GM21717 (cell line): ENCODE measurements around the gene ADORA1.

ENCODE experiments used
- ATAC-seq: cut with Tn5 transposase; IDR thresholded peaks from one replicate; pipeline ENCODE4 v1.9.1; 2021; ENCODE audit warnings: mild to moderate bottlenecking, moderate library complexity; ENCODE audit not compliant: unreplicated experiment

ADORA1 gene

DNA sequence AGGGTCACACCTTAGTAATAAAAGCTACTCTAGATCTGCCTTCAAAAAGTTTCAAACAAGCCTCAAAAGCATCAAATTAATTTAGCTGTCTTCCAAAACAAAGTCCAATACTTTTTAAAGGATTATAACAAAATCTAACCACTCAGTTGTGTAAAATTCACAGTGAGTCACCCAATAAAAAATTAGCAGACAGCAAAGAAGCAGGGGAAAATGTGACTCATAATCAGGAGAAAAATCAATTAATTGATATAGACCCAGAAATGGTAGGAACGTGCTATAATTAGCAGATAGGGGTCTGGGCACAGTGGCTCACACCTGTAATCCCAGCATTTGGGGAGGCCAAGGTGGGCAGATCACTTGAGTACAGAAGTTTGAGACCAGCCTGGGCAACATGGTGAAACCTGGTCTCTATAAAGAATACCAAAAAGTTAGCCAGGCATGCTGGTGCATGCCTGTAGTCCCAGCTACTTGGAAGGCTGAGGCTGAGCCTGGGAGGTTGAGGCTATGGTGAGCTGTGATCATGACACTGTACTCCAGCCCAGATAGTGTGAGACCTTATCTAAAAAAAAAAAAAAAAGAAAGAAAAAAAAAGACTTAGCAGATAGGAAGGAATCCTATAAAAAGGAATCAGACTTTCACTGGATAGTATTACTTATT lies 33.6 kb upstream of the ADORA1 start:
- ATAC-seq: no peak

DNA sequence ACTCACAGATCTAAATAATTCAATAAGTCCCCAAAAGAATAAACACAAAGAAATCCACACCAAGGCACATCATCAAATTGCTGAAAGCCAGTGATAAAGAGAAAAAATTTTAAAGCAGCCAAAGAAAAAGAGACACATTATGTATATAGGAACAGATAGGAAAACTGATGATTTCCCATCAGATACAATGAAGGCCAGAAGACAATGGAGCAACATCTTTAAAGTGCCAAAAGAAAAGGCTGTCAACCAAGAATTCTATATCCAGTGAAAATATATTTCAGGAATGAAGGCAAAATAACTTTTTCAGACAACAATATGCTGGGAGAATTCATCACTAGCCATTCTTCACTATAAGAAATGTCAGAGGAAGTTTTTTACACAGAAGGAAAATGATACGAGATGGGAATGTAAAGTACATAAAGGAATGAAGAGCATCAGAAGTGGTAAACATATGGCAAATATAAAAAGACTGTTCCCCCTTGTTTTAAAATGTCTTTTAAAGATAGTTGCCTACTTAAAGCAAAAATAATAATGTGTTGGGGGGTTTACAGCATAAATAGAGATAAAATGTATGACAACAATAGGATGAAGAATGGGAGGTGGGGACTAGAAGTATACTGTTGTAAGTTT lies 32.4 kb upstream of the ADORA1 start:
- no peak for ATAC-seq

DNA sequence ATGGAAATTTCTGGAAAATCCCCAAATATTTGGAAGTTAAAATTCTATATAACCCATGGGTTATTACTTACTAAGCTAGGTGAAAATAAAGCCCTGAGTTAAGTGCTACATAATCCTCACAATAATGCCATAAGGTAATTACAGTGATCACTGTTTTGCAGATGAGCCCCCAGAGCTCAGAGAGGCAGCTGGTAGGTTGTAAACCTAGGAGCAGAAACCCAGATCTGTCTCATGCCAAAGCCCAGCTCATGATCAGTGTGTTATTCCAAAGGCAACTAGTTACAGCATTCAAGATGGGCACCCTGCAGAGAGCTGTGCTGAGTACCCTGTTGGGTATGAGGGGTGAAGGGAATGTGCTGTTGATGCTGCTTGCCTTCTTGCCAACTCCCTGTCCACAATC lies 31.0 kb upstream of the ADORA1 start:
- no peak for ATAC-seq

DNA sequence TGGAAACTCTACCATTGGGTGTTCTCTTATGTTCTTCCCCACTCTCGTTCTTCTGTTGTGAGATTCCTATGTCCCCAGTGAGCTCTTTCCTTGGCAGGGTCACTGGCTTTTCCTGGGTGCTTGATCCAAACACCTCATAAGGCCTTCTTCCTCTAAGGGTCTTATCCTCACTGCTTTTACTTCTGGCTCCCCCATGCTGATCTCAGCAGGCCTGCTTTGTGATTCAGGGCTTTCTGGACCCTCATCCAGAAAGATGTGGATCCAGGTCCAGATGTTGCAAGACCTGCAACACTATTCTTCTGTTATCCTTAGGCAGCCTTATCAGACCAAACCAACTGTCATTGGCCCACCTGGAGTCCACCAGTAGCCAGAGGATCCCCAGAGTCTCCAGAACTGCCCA lies 30.5 kb upstream of the ADORA1 start:
- no peak for ATAC-seq

DNA sequence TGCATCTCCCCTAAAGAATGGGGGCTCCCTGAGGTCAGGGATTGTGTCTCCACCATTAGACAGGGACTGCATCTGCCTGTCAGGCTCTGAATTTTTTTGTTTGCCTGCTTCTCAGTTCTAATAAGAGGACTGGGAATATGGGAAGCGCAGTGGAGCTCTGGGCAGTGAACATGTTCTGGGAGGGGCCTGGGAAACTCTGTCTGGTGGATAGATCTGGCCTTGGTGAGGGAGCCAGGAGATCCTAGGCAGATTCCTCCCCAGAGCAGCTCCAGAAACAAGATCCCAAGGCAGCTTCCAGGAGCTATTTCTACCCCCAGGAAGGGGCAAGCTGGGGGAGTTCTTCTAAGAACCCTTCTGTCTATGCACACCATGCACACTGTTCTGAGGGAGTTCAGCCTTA lies 29.1 kb upstream of the ADORA1 start:
- no peak for ATAC-seq

DNA sequence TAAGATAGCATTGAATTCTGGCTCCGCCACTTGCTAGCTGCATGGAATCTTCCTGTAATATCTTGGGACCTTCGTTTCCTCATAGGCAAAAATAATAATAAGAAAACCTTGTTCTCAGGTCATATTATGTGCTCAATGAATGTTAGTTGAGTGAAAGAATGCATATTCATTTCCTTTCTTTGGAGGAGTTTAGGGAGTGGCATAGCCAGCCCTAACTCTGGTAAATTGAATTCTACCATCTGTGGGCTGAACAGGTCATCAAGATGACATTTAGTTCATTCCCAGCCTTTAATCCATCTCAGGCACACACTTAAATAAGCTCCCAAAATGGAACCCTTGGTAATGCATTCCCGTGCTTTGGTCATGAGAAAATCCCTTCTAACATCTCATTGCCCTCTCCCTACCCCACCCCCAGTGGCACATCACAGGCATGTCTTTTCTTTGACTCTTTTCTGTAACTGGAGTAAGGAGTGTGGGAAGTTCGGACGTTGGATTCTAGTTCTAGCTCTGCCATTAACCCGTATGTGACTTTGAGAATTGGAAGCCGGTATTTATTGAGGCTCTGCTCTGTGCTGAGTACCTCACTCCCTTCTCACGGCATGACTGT lies 28.5 kb upstream of the ADORA1 start:
- ATAC-seq: no peak

DNA sequence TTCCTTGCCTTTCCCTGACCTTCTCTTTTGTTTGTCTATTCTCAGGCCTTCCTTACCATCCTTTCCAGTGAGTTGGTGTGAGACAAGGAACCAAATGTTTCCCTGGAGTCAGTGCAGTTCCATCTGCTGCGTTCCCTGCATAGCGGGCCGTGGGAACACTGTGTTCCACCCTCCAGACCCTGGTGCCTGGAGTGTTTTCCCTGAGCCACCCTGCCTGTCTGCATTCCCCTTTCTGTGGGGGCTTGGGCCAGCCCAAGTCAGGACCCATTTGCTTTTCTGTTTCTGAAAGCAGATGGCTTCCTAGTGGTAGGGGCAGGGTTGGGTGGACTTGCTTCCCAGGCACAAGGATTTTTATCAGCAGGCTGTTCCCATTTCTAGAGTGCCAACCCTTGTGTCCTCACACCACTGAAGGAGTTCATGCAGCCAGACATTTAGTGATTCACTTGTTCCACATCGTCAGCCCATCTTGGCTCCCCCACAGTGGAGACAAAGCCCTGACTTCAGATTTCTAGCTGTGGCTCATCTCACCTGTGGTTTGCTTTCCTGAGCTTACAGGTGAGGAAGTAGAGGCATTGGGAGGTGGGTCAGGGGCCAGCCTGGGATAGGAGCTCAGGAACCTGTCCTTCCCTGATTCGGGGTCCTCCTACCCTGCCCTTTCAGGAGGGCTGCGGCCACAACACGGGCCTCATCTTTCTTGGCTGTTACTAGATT lies 27.6 kb upstream of the ADORA1 start:
- no peak for ATAC-seq

DNA sequence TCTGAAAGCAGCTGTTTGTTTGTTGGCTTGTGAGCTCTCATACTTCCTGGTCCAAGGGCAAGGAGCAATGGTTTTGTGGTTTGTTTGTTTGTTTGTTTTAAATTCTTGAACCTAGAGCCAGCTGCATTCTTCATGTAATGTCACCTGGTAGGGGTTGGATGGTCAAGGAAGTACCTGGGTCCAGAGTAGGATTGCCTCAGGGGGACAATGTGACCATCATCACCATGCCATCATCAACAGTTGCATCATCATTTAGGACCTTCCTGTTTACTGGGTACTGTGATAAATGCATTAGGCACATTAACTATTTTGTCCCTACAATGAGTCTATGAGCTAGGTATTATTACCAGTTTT lies 27.0 kb upstream of the ADORA1 start:
- no peak for ATAC-seq

DNA sequence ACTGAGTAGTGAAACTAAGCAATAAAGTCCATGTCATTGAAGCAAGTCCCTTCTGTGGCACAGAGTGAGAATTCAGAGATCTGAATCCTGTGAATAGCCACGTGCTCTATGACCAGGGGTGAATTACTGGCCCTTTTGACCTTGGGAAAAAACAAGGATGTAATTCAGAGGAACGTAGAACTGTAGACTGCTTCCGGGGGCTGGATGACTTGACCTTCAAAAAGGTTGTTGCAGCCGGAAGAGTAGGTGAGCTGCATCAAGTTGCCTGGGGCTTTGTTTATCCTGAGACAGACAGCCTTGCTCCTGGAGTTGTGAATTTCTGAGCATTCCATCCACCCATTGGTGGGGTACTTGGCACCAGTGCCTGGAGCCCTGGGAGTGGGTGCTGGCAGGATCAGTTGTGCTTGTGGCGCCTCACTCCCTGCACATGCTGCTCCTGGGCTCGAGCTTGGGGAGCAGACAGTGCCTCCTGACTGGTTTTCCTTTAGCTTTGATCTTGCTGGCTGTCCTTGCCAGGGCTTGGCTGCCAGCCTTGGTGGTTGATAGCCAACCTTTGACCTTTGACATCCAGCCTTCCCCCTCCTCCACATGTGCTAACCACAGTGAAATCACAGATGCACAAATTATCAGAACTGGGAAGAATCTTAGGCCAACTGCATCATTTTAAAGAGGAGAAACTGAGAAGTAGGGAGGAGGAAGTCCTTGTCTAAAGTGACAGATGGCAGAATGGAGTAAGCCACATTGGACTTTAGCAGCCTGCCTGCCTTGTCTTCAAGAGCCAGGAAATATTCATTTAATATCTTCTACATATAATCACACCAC lies 25.5 kb upstream of the ADORA1 start:
- ATAC-seq: no peak

DNA sequence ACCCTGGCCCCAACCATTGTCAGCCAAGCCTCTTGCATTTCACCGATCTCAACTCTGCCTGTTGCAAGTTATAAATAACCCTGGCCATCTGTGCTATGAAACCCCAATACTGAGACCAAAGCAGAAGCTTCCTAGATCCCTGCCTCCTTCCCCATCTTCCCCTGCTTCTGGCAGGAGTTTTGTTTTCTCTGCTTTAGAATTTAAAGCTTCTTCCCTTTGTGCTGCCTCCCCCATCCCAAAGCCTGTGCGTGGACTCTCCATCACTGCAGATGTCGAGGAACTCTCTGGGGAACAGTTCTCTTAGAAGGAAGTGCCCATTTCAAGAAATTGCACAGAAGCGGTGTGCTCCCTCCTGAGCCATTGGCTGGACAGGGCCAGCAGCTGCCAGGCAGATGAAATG lies 24.3 kb upstream of the ADORA1 start:
- ATAC-seq: no peak

DNA sequence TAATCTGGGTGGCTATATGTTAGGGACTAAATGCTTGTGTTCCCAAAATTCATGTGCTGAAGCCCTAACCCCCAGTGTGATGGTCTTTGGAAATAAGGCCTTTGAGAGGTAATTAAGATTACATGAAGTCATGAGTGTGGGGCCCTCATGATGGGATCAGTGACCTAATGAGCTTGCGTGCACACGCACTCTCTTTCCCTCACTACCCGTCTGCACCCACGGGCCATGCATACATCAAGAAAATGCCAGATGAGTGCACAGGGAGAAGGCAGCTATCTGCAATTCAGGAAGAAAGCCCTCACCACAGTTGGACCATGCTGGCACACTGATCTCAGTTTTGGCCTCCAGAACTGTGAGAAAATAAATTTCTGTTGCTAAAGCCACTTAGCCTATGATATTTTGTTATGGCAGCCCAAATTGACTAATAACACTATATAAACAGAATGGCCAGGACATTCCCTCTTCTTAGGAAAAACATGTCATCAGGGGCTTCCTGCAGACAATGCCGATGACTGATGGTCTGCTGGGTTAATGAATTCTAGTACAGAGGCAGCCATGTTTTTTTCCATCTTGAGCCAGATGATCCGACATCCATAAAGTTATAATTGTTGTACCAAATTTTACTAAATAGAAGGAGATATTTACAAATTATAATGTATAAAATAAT lies 23.6 kb upstream of the ADORA1 start:
- no peak for ATAC-seq

DNA sequence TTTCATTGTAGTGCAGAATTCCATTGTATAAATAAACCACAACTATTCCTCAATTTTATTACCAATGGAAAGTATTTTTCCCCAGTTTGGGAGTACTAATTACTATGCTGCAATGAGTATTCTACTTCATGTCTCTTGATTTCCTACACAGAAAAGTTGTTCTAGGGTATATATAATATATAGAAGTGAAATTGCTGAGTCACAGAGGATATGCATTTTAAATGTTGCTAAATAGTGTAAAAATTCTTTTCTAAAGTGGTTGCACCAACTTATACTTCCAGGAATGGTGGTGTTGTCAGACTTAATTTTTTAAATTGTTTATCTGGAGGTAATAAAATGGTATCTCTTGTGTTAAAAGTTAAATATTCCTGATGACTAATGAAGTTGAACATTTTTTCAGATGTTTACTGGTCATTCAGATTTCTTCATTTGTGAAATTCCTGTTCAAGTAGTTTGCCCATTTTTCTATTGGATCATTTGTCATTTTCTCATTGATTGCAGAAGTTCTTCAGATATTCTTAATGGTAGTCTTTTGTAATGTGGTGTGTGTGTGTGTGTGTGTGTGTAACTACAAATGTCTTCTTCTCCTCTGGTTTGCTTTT lies 22.6 kb upstream of the ADORA1 start:
- no peak for ATAC-seq

DNA sequence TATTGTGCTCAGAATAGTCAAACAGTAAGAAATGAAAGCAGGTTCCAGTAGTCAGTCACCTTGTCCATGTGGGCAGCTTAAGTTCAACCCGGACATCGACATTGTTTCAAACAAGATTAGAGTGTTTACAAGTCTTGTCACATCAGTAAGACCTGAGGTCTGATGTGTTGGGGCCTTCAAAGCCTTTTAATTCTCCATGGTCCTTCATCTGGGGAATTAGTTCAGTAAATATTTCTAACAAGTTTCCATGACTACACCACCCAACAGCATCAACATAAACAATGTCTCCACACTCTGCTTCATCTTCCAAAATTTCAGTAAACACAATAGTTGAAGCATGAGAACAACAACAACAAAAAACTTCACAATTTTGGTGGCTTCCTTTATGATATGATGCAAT lies 15.1 kb upstream of the ADORA1 start:
- no peak for ATAC-seq

DNA sequence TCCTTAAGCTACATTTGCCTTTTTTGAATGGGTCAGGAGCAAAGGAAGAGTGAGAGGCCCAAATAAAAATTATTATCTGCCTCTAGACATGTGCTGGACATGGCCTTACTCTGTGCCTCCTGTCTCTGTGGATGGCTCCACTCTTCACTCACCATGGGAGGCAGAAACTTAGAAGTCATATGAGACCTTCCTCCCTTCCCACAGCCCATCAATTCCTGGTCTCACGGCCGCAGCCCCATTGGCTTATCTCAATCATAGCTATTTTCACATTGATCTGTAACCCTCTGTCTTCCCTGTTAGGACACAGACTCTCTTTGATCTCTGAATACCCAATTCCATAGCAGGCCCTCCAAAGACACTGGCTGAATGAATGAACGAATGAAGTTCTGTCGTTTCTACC lies 14.2 kb upstream of the ADORA1 start:
- no peak for ATAC-seq

DNA sequence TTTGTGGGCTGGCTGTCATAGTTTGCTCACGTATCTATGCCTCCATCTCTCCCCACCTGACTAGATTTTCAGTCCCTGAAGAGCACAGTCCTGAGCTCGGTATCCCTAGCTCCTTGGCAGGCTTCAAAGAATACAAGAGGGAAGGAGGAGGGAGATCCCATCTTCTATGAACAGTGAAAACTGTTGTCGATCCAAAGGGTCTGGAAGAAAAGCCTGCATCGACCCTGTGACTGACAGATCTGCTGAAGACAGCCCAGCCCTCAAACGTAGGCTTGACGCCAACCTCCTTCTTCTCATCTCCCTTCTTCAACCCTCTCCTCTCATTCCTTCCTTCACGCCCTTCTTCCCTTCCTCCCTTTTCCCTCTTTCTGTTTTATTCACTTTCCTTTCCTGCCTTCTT lies 13.3 kb upstream of the ADORA1 start:
- no peak for ATAC-seq

DNA sequence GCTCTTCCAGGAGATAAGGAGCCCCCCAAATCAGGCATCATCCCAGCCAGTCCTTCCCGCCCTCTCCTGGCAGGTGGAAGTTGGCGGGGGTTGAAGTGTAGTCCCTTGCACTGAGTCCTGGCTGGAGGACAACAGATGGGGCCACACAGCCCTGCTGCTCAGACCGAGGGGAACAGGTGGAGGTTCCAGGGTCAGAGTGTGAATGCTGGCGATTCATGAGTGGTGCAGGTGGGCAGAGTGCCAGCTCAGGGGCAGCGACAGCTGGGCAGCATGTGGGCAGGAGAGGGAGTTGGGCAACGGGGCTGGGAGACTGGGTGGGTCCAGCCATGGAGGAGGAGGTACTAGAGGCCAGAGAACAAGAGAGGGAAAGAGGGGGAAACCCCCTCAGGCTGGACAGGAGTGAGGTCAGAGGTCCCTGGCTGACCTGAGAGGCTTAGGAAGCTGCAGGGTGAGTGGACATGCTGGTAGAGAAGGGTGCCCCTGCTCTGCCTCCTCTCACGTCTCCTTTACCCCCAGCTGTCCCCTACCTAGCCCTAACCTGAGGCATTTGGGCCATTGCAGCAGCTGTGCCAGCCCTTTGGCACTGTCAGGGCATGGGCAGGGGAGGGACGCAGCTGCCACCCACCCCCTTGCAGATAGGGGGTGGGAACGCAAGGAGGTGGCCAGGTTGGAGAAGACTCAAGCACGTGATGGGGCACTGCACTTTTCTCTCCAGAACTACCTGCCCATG lies 11.3 kb upstream of the ADORA1 start:
- no peak for ATAC-seq

DNA sequence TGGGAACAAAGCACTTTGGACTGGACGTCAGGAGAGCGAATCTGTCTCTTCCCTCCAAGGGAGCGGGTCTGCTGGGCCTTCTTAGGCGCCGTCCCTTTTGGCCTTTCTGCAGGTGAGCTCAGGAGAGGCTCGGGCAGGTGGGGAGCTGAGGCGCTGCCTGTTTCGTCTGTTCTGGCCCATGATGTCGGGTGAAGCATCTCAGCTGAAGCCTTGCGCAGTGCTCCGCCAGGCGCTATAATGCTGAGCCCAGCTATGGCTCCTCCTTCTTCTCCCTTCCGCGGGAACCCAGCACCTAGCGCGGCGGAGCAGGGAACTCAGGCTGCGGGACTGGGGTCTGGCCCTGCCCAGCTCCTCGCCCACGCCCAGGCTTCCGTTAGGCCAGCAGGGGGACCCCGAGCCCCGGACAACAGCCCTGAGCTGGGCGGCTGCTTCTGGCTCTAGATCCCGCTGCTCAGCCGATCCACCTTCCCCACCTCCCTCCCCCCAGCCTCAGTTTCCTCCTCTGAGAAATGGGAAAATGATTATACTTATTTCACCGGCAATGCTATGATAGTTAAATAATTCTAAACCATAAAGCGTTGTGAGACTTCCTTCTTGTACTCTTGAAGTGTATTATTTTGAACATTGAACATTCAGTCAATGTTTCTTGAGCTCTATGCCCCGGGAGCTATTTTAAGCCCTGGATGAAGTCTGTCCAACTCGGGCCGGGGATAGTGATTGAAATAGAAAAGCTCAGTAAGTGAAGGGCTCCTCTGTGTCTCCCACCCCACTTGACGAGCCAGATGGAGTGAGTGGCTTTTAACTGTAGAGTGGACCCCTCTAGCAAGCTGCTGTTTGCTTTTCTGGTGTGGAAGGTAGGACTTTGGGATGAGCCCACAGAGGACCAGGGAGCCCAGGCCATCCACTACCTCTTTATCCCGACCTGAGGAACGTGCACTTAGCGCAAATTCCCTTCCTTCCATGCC lies 9.6 kb upstream of the ADORA1 start:
- ATAC-seq: no peak

DNA sequence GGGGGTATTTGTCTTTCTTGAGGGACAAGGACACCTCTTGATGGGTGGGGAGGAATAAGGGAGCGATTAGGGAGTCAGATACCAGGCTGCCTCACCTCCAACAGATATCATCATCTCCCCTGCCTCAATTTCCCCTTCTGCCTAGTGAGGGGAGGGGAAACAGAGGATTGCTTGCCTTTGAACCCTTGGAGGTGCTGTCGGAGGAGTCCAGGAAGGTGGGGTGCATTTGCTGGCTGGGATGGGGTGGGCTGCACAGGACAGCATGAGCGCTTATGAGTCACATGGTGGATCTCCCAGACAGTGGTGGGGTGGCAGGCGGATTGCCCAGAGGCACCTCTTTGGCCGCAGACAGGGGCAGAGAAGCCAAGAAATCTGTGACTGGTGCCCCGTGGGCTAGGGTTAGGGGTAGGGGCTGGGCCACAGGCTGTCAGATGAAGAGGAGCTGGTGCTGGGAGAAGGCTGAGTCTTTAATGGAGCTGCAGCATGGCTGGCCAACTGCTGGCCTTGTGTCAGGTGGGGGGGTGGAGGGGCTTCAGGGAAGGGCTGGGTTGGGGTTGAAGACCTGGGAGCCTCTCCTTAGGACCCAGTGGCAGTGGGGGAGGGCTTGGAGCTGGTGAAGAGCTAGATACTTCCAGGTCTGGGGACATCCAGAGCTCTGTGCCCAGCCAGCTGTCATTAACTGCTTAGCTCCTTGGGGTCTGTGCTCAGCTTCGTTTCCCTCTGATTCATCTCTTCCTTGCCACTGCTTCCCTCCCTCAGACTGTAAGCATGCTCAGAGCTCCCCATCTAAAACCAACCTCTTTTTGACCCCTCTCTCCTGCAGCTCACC lies 7.0 kb upstream of the ADORA1 start:
- ATAC-seq: no peak
